Uterus (tissue), 2 donors: ENCODE data around the gene FHIT.

Experiments
- CTCF ChIP-seq, 4 experiments: fragments of 200-600 bp in 2 of 4; fragments of 450-650 bp in 2 of 4; sonication (generic) in 2 of 4; IDR thresholded peaks; one replicate each; pipeline ENCODE4 v1.5.1; 2016 to 2019; ENCODE audit warnings: antibody characterized with exemption in 4 of 4, mild to moderate bottlenecking in 2 of 4, moderate library complexity in 1 of 4
- POLR2A ChIP-seq, 2 donors: fragments of 450-650 bp; IDR thresholded peaks; one replicate each; pipeline ENCODE4 v1.6.1; 2016; ENCODE audit warnings: antibody characterized with exemption in 2 of 2, mild to moderate bottlenecking in 1 of 2, moderate library complexity in 1 of 2

GRCh38 chr3:60344340-60344739 lies 906.9 kb downstream of the FHIT start:
- TF ChIP-seq CTCF (IDR thresholded peaks at IDR 0.05) (no peak), POLR2A (IDR thresholded peaks at IDR 0.05) (no peak)
